ENCODE measurements around the gene FARS2. TPM values are rescaled to one million over a fixed set of nuclear protein-coding genes. Genes with fewer than 3 reads are reported as not detected.

FARS2 gene
- total and polyA plus RNA-seq, 9 of the 15 experiments (the other 6 are each of a cell fraction or from before 2014, with no cell fraction given): 16.5 to 62.2 (median 27.0) TPM

- CTCF ChIA-PET (ENCODE audit: low intra/inter-chr PET ratio): no interaction called here
These were observed 483.2 kb downstream of the FARS2 start for GRCh38 chr6:5744497-5744896.

More at GRCh38 chr6:5744497-5744896, 483.2 kb downstream of the FARS2 start:
- DNase-seq (ENCODE audit: extremely low read depth in 1 of 4, low spot score in 3 of 4) (no peak), FAIRE-seq (no peak), ATAC-seq (no peak)
- Histone ChIP-seq H3K4me2 (ENCODE audit: insufficient read depth, low read length) (no peak overlapping the region), H3K36me3 (ENCODE audit: control insufficient read depth, insufficient read depth, low read length) (no peaks in the 10 kb centered on the region), H3K4me1 (replicated peaks in 1 of 2; ENCODE audit: control insufficient read depth in 2 of 2, insufficient read depth in 2 of 2, low read length in 2 of 2) (no peaks in the 10 kb centered on the region), H3K4me3 (no peak overlapping the region), H3K9ac (ENCODE audit: insufficient read depth in 1 of 2, low read depth in 2 of 2, low read length in 2 of 2) (no peak overlapping the region), H3K9me1 (ENCODE audit: control insufficient read depth, insufficient read depth, low read length) (no peaks in the 10 kb centered on the region), H3K9me3 (replicated peaks; ENCODE audit: control insufficient read depth, insufficient read depth, low read depth, low read length) (no peaks in the 10 kb centered on the region), H3K27me3 (ENCODE audit: control insufficient read depth in 2 of 2, insufficient read depth in 2 of 2, low read length in 2 of 2) (peaks cover 0 to 17% of the 10 kb centered on the region in 2 experiments; a peak in 1 of 5 replicates), H3K27ac (ENCODE audit: extremely low read depth, low read depth, low read length) (no peak overlapping the region), H2AFZ (ENCODE audit: low read depth, low read length) (no peak overlapping the region), H3K79me2 (ENCODE audit: control insufficient read depth, insufficient read depth, low read length) (no peaks in the 10 kb centered on the region), H4K20me1 (replicated peaks; ENCODE audit: control insufficient read depth, insufficient read depth, low read length) (peaks cover 9% of the 10 kb centered on the region; the same call in 1 of the 2 replicates)
- POLR2A ChIA-PET: no interaction called here
- 48% methylated on average over 5 of the region's 5 CpGs for WGBS (ENCODE audit: insufficient coverage, low coverage, missing lambda C conversion rate)
- in situ Hi-C loops (cut with MboI) (no loop called here), intact Hi-C loops (cut with micrococcal nuclease) (no loop called here)
- no TSS peak for BruUV-seq (replicated peaks)
- TF ChIP-seq PHB (CRISPR knock-in tag; IDR thresholded peaks at IDR 0.05) (no peak), NFIC (IDR thresholded peaks at IDR 0.05) (peak; percentile 68), ZNF561 (CRISPR knock-in tag; conservative IDR thresholded peaks at IDR 0.05) (no peak), NBN (IDR thresholded peaks at IDR 0.05; ENCODE audit: low read depth) (no peak)
- TF ChIP-seq, protein P1, sequence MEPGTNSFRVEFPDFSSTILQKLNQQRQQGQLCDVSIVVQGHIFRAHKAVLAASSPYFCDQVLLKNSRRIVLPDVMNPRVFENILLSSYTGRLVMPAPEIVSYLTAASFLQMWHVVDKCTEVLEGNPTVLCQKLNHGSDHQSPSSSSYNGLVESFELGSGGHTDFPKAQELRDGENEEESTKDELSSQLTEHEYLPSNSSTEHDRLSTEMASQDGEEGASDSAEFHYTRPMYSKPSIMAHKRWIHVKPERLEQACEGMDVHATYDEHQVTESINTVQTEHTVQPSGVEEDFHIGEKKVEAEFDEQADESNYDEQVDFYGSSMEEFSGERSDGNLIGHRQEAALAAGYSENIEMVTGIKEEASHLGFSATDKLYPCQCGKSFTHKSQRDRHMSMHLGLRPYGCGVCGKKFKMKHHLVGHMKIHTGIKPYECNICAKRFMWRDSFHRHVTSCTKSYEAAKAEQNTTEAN (CRISPR knock-in tag; IDR thresholded peaks at IDR 0.05): no peak
- TF ChIP-seq, protein P2, sequence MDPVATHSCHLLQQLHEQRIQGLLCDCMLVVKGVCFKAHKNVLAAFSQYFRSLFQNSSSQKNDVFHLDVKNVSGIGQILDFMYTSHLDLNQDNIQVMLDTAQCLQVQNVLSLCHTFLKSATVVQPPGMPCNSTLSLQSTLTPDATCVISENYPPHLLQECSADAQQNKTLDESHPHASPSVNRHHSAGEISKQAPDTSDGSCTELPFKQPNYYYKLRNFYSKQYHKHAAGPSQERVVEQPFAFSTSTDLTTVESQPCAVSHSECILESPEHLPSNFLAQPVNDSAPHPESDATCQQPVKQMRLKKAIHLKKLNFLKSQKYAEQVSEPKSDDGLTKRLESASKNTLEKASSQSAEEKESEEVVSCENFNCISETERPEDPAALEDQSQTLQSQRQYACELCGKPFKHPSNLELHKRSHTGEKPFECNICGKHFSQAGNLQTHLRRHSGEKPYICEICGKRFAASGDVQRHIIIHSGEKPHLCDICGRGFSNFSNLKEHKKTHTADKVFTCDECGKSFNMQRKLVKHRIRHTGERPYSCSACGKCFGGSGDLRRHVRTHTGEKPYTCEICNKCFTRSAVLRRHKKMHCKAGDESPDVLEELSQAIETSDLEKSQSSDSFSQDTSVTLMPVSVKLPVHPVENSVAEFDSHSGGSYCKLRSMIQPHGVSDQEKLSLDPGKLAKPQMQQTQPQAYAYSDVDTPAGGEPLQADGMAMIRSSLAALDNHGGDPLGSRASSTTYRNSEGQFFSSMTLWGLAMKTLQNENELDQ (CRISPR knock-in tag; IDR thresholded peaks at IDR 0.05; ENCODE audit: borderline replicate concordance): no peak
